OCI-LY7 (cell line): ENCODE data around the gene CACNA1D.

Experiments
- EZH2phosphoT487 ChIP-seq: fragments of 200-600 bp; sonication (generic); IDR thresholded peaks from 2 replicates; pipeline ENCODE4 v1.6.1; 2018; ENCODE audit warnings: low read depth, borderline replicate concordance, mild to moderate bottlenecking, mixed run types, antibody characterized with exemption, low read length, moderate library complexity, mixed read lengths
- TF ChIP-seq, protein P1 (sequence below): fragments of 200-600 bp; sonication (generic); conservative IDR thresholded peaks from 2 replicates; pipeline ENCODE4 v1.5.1; 2014; ENCODE audit warnings: mild to moderate bottlenecking, antibody characterized with exemption, low read length, moderate library complexity, mixed read lengths

DNA sequence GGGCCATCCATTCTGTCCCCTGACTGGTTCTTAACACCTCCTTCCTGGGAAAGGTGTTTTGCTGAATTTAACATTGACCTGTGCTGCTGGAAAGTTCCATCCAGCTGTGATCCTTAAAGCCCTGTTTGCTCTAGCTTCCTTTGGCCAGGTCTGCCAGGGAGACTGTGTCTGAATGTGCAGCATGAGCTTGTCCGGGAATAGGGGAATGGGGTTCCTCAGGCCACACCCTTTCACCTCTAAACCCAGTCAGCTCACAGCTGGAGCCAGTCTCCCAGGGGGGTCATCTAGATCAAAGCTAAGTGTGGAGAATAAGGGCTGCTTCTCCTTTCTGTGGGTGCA, 177.5 kb downstream of the CACNA1D start:
- TF ChIP-seq, protein P1, sequence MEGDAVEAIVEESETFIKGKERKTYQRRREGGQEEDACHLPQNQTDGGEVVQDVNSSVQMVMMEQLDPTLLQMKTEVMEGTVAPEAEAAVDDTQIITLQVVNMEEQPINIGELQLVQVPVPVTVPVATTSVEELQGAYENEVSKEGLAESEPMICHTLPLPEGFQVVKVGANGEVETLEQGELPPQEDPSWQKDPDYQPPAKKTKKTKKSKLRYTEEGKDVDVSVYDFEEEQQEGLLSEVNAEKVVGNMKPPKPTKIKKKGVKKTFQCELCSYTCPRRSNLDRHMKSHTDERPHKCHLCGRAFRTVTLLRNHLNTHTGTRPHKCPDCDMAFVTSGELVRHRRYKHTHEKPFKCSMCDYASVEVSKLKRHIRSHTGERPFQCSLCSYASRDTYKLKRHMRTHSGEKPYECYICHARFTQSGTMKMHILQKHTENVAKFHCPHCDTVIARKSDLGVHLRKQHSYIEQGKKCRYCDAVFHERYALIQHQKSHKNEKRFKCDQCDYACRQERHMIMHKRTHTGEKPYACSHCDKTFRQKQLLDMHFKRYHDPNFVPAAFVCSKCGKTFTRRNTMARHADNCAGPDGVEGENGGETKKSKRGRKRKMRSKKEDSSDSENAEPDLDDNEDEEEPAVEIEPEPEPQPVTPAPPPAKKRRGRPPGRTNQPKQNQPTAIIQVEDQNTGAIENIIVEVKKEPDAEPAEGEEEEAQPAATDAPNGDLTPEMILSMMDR = no peak
- TF ChIP-seq EZH2phosphoT487 = no peak
